HG03175 (cell line): ENCODE measurements around the gene PTOV1.
A peak's percentile ranks its signal among the peaks of the same experiment; 100 is the strongest.

Experiments used
- ATAC-seq: cut with Tn5 transposase; IDR thresholded peaks from one replicate; pipeline ENCODE4 v1.9.1; 2021; ENCODE audit warnings: mild to moderate bottlenecking, moderate library complexity; ENCODE audit not compliant: unreplicated experiment

PTOV1 gene

DNA sequence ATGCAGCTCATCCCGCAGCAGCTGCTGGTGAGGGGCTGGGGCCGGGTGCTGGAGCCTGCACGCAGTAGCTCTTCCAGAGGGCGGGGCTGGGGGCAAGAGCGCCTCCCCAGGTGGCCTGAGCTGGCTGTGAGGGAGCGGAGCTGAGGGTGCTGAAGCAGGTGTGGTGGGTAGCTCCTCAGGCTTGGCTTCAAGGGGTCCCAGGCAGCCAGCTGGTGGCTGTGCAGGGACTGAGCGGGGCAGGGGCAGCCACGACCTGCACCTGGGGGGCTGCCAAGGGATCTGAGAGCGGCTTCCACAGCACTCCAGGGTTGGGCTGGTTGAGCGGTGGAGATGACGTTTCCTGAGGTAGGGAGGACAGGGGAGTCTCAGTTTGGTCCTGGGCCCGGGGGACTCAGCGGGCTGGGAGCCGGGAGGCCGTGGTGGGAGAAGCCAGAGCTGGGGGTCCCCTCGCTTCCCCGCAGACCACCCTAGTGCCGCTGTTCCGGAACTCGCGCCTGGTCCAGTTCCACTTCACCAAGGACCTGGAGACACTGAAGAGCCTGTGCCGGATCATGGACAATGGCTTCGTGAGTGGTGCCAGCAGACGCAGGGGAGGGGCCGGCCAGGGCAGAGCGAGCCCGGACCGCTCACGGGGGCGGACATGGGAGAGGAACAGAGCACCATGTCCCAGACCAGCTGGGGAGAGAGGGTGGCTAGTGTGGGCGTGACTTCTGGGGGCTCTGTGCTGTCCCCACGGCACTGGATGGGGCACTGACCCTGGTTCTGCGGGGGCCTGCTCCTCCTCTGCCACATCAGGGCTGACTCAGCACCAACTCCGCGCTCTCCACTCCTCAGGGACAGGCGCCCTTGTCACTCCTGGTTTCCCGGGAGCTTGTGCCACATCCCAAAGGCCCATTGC is 7.4 kb downstream of the PTOV1 start:
- no peak for ATAC-seq

DNA sequence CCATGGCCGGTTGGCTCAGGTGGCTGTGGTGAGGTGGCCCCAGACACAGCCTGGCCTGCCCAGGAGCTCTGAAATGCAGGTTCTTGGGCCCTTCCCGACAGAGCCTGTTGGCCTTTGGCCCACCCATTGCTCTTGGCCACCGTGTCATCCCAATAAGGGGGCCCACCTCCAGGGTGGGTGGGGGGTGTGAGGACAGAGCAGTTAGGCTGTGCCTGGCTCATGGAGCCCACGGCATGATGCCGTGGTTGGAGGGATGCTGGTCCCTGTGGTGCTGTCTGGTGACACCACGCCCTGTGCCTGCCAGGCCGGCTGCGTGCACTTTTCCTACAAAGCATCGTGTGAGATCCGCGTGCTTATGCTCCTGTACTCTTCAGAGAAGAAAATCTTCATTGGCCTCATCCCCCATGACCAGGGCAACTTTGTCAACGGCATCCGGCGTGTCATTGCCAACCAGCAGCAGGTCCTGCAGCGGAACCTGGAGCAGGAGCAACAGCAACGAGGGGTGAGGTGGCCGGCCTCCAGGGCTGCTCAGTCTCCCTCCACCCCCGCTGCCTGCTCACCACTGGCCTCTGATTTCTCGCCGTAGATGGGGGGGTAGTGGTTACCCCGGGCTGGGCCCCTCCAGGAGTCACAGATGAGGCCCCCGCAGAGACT is 8.8 kb downstream of the PTOV1 start:
- ATAC-seq, result no peak

DNA sequence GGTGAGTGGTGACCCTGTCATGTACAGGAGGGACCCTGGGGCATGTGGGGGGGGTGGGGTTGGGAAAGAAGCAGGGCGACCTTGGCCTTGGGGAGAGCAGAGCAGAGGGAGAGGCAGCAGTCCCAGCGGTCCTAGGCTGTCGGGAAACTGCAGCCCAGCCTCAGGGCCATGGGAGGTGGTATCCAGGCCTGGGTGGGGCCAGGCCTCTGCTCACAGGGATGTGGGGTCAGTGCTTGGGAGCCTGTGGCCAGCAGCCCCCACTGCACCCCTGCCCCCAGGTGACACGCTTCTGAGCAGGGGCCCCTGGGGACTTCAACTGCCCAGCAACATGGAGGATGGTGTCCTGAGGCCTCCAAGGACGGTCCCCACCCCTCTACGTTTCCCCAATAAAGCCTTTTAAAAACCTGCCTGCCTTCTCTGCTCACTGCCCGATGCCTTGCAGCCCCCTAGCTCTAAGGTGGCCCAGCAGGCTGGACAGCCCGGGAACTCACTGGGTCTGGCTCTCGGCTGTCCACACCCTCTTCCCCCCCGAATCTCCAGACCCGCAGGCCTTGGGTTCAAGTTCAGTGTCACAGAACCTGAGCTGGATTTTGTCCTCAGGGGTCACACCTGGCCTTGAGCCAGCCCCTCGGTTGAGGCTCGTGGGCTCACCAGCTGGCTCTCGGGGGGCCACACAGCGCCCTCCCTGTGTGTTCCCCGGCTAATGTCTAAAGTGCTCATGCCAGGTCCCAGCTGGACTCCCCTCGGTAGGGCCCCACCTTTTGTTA is 9.6 kb downstream of the PTOV1 start:
- ATAC-seq, result no peak

- no peak for ATAC-seq
Observed at GRCh38 chr19:49861107-49861506, 10.1 kb downstream of the PTOV1 start.

DNA sequence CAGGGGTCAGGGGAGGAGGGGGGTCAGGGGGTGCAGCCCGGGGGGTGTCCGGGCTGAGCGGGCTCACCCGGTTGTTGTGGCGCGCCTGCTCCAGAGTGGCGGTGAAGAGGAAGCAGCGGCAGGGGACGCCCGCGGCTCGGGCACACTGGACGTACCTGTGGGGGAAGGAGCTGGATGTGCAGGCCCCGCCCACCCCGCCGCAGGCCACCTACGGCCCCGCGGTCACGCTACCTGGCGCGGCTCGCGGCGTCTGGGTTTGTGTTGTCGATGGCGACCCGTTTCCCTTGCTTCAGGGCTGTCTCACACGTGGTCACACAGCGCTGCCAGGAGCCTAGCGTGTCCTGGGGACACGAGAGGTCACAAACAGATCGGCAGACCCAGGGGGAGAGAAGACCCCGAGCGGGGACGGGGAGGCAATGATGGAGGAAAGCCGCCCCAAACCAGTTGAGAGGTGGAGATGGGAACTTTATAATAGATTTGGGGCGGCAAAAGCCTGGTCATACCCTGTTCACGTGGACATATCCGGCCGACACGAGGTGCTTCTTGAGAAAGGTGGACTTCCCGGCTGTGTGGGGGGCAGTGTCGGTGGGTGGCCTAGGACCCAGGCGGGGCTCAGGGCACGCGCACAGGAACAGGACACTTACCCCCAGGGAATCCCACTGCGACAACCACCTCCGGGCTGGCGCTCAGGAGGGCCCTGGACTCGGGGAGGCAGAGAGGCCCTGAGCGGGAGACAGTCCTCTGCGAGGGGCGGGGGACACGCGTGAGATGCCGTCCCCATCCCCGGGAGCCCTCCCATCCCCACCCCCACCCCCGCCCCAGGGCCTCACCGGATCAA is 10.8 kb downstream of the PTOV1 start:
- no peak for ATAC-seq

- no peak for ATAC-seq
Observed at GRCh38 chr19:49862391-49863253, 11.7 kb downstream of the PTOV1 start.

DNA sequence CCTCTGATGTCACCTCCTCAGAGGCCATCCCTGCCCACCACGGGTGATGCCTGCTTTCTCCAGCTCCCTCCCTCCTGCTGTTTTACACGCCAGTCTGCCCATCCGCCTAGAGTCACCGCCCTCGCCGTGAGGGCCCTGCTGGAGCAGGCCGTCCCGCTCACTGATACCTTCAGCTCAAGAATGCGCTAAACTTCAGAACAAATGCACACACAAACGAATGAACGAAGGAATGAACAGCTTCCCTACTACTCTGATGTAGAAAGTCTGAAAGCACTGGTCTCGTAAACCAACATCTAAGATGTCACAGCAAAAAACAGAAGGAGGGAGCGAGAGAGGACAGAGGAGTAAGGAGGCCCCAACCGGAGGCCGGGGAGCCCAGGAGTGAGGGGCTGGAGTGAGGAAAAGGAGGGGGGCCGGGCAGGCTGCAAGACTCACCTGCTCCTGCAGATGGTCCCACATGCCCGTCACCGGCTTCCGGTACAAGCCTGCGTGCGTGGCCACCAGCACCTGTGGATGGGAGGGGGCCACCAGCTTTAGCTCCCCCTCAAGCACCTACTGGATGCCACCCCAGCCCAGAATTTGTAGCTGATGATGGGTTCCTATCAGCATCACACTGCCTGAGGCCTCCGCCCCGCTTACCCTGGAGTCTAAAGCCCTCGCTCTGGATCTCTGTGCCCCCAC is 12.4 kb downstream of the PTOV1 start:
- ATAC-seq, result no peak

GRCh38 chr19:49863935-49864320 is 13.0 kb downstream of the PTOV1 start:
- no peak for ATAC-seq

GRCh38 chr19:49864890-49865289 is 13.9 kb downstream of the PTOV1 start:
- ATAC-seq, result no peak

DNA sequence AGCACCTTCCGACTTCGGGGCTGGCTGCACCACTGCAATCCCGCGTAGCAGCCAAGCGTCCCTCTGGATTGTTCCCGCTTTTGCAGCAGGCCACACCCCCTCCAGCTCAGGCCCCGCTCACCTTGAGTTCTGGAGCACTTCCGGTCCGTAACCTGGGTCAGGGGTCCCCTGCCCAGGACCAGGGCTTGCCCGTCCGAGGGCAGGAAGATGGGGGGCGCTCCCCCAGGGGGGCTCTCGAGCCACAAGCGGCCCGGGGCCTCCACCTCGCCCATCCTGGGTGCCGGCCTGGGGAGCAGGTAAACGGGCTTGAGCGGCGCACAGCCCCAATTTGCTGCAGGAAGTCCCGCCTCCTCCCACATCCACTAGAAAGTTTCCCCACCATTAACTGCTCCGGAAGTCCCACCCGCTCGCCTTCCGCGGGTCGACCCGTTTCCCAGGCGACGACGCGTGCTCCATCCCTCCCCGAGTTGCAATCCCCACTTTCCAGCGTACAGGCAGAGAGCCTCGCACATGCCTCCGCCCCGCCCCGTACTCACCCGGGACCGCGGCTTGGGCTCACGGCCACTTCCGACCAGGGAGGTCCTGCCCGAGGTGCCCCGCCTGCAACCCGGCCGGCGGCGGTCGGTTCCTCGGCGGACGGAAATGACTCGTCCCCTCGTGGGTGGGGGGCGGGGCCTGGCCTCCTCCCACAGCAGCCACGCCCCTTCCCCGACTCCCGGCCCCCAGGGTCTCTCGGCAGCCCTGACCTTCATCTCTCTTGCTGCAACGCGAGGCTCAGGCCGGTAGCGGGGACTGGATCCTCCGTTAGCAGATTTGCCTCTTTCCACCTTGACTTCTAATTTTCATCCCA is 16.2 kb downstream of the PTOV1 start, which contains the start of gene PNKP:
TSS of gene PNKP (minus strand) at position 644 of the 850 bp plus-strand sequence. CDS start at position 272, 372 bp downstream.
- ATAC-seq, result peak; percentile 41

DNA sequence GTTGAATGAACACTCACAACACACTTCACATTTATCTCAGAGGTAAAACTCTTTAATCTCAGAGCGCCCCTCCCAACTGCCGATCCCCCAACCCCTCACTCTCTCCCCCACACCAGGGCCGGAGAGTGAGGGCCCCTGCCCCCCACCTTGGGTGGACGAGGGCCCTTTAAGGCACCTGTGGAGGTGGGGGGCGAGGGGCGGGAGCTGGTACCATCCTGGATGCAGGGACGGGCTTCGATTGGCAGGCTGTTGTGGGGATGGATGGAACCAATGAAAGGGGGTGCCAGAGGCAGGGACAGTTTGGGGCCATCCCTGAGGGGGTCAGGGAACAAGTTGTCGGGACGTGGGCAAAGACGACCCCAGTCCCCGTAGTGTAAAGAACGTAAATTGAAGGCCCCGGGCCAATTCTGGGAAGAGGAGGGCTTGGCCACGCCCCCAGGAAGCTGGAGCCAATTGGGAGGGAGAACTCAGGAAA is 18.1 kb downstream of the PTOV1 start:
- peak; percentile 2 for ATAC-seq

GRCh38 chr19:49869484-49870308 is 18.7 kb downstream of the PTOV1 start:
- peak; percentile 77 for ATAC-seq

DNA sequence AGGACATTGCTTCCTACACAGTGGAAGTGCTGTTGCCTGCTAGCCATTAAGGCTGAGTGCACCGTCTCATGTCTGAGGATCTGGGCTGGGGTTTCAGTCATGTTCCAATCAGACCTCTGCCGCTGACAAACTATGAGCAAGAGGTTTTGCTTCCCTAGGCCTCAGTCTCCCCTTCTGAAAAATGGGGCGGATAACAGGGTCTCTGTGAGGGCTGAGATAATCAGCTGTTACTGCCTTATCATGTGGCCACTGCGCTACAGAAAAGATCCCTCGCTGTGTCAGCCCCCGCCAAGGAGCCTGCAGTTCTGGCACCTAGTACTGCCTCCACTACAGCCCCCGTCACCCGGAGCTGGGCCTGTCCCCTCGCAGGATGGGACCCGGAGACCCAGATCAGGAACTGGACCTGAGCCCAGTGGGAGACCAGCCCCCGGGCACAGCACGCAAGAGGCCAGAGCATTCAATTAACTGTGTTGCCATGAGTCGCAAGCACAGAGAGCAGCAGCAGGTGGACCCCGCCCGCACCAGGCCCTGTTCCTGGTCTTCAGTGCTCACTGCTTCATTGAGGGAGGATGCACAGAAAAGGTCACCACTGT is 19.4 kb downstream of the PTOV1 start:
- no peak for ATAC-seq

GRCh38 chr19:49871349-49871985 is 20.5 kb downstream of the PTOV1 start:
- no peak for ATAC-seq

- no peak for ATAC-seq
Observed at GRCh38 chr19:49872245-49873128, 21.5 kb downstream of the PTOV1 start.
